Glomerular visceral epithelial cell (primary cell): Measurements from ENCODE around the gene NPM1.
"Not testable (repeated sequence)": the region's sequence is repeated elsewhere in the genome, so short reads cannot be mapped to it uniquely, and the experiment has no call there.

ENCODE experiments used
- DNase-seq: peaks from one replicate; pipeline ENCODE4 v3.0.0-alpha.2; 2016; ENCODE audit errors: extremely low spot score

Gene NPM1

GRCh38 chr5:171386006-171386671, 1.5 kb upstream of the NPM1 start:
- DNase-seq: no peak

GRCh38 chr5:171386861-171387344, 746 bp upstream of the NPM1 start:
- peak; percentile 42 for DNase-seq

- peak; percentile 86 for DNase-seq
These were observed 544 bp downstream of the NPM1 start for GRCh38 chr5:171387970-171388815.

GRCh38 chr5:171388816-171389168, 1.1 kb downstream of the NPM1 start:
- no peak for DNase-seq

GRCh38 chr5:171390883-171391677, 3.4 kb downstream of the NPM1 start:
- DNase-seq: no peak

- no peak for DNase-seq
These were observed 4.4 kb downstream of the NPM1 start for GRCh38 chr5:171391996-171392577.

- no peak for DNase-seq
These were observed 5.0 kb downstream of the NPM1 start for GRCh38 chr5:171392585-171393159.

- no peak for DNase-seq
These were observed 7.4 kb downstream of the NPM1 start for GRCh38 chr5:171395042-171395441.

GRCh38 chr5:171396583-171396982, 8.9 kb downstream of the NPM1 start:
- DNase-seq: not testable (repeated sequence)

GRCh38 chr5:171397190-171397589, 9.5 kb downstream of the NPM1 start:
- DNase-seq: no peak

- DNase-seq: no peak
These were observed 9.9 kb downstream of the NPM1 start for GRCh38 chr5:171397599-171397998.

- not testable (repeated sequence) for DNase-seq
These were observed 11.0 kb downstream of the NPM1 start for GRCh38 chr5:171398660-171399059.

GRCh38 chr5:171400169-171400568, 12.5 kb downstream of the NPM1 start:
- no peak for DNase-seq

GRCh38 chr5:171401167-171401947, 13.7 kb downstream of the NPM1 start:
- no peak for DNase-seq

- DNase-seq: not testable (repeated sequence)
These were observed 15.1 kb downstream of the NPM1 start for GRCh38 chr5:171402751-171403150.

GRCh38 chr5:171405615-171406014, 18.0 kb downstream of the NPM1 start:
- DNase-seq: no peak

- DNase-seq: no peak
These were observed 19.6 kb downstream of the NPM1 start for GRCh38 chr5:171407234-171407633.

GRCh38 chr5:171409164-171410136, 21.8 kb downstream of the NPM1 start:
- no peak for DNase-seq

GRCh38 chr5:171410181-171410580, 22.5 kb downstream of the NPM1 start:
- DNase-seq: no peak

GRCh38 chr5:171412186-171412585, 24.5 kb downstream of the NPM1 start:
- DNase-seq: no peak
